Breast epithelium (tissue), 3 donors: ENCODE results near the gene SLC66A2.

Experiments used
- CTCF ChIP-seq, 3 donors: fragments of 450-650 bp; IDR thresholded peaks; one replicate each; pipeline ENCODE4 v1.5.1; 2016 to 2017; ENCODE audit warnings: antibody characterized with exemption in 3 of 3, mild to moderate bottlenecking in 3 of 3, moderate library complexity in 3 of 3
- POLR2A ChIP-seq: fragments of 450-650 bp; IDR thresholded peaks from one replicate; pipeline ENCODE4 v1.6.1; 2016; ENCODE audit warnings: antibody characterized with exemption, mild to moderate bottlenecking, moderate library complexity
- POLR2AphosphoS5 ChIP-seq, 3 donors: sonication (generic); formaldehyde crosslinking; IDR thresholded peaks; one replicate each; pipeline ENCODE4 v1.6.1; 2017; ENCODE audit warnings: antibody characterized with exemption in 3 of 3

- TF ChIP-seq CTCF (IDR thresholded peaks at IDR 0.05) (no peak), POLR2AphosphoS5 (IDR thresholded peaks at IDR 0.05) (no peak), POLR2A (no peak)
These were observed 49.4 kb downstream of the SLC66A2 start for GRCh38 chr18:79902075-79902474.
